Endothelial cell of umbilical vein (primary cell): ENCODE data around the gene SERPINA3.

ENCODE experiments used
- CTCF ChIP-seq, 2 donors: IDR thresholded peaks; 1 replicate in 1 of 2; 2 replicates in 1 of 2; pipeline ENCODE4 v1.5.1; 2011; ENCODE audit warnings: low read length in 2 of 2, mild to moderate bottlenecking in 2 of 2, moderate library complexity in 2 of 2, control low read depth in 1 of 2, inconsistent platforms in 1 of 2, low read depth in 1 of 2; ENCODE audit not compliant: insufficient read depth in 1 of 2; ENCODE audit errors: extremely low read depth in 1 of 2
- EZH2 ChIP-seq: IDR thresholded peaks from 2 replicates; pipeline ENCODE4 v1.6.1; 2012; ENCODE audit warnings: borderline replicate concordance, low read depth, mild to moderate bottlenecking, moderate library complexity, low read length, inconsistent platforms; ENCODE audit not compliant: severe bottlenecking
- POLR2A ChIP-seq: IDR thresholded peaks from 2 replicates; pipeline ENCODE4 v1.6.1; 2012; ENCODE audit warnings: low read depth, mild to moderate bottlenecking, control low read depth, low read length

- TF ChIP-seq EZH2 (no peak), POLR2A (no peak), CTCF (IDR thresholded peaks at IDR 0.05; ENCODE audit: extremely low read depth in 1 of 2, insufficient read depth in 1 of 2, low read depth in 1 of 2, low read length in 2 of 2) (no peak)
Observed at GRCh38 chr14:94653321-94653720, 41.1 kb downstream of the SERPINA3 start.
